ENCODE data around the gene ITGBL1. TPM values are rescaled to one million over a fixed set of nuclear protein-coding genes. Genes with fewer than 3 reads are reported as not detected.

The ITGBL1 gene
- total RNA-seq, 4 donors from 2014 or later = 26.4 to 81.4 (median 76.1) TPM

DNA sequence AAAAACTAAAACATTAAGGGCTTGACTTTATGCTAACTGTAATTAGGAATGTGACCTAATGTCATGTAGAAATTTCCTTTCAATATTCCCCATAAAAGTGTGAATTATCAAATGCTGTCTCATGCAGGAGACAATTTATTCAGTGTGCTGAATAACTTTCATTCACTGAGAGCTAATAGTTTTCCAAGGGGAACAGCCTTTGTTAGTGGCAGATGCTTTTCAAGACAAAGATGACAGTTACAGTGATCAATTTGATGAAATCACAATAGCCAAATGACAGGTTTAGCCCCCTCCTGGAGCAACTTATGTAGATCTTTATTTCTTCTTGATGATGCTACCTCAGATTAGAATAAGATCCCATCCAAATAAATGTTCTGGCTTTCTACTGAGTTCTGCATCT is 275.5 kb downstream of the ITGBL1 start:
- Histone ChIP-seq H3K36me3 (no peaks in the 10 kb centered on the region), H3K27ac (no peak overlapping the region), H3K4me3 (no peak overlapping the region), H3K4me1 (no peaks in the 10 kb centered on the region), H3K9me3 (no peaks in the 10 kb centered on the region), H3K27me3 (no peaks in the 10 kb centered on the region)
- DNase-seq (ENCODE audit: low spot score in 2 of 2) = no peak
- TF ChIP-seq EP300 (IDR thresholded peaks at IDR 0.05) = no peak
- TF ChIP-seq POLR2A (IDR thresholded peaks at IDR 0.05) = no peak
- no peak for TF ChIP-seq CTCF (IDR thresholded peaks at IDR 0.05)

GRCh38 chr13:101728615-101729014 is 276.1 kb downstream of the ITGBL1 start:
- Histone ChIP-seq H3K27me3 (no peaks in the 10 kb centered on the region), H3K36me3 (no peaks in the 10 kb centered on the region), H3K4me3 (no peak overlapping the region), H3K9me3 (no peaks in the 10 kb centered on the region), H3K4me1 (no peaks in the 10 kb centered on the region), H3K27ac (no peak overlapping the region)
- no peak for DNase-seq (ENCODE audit: low spot score in 2 of 2)
- TF ChIP-seq EP300 (IDR thresholded peaks at IDR 0.05) (no peak), POLR2A (IDR thresholded peaks at IDR 0.05) (no peak)
- 79% methylated on average over 3 of the region's 3 CpGs for WGBS, 2 donors

DNA sequence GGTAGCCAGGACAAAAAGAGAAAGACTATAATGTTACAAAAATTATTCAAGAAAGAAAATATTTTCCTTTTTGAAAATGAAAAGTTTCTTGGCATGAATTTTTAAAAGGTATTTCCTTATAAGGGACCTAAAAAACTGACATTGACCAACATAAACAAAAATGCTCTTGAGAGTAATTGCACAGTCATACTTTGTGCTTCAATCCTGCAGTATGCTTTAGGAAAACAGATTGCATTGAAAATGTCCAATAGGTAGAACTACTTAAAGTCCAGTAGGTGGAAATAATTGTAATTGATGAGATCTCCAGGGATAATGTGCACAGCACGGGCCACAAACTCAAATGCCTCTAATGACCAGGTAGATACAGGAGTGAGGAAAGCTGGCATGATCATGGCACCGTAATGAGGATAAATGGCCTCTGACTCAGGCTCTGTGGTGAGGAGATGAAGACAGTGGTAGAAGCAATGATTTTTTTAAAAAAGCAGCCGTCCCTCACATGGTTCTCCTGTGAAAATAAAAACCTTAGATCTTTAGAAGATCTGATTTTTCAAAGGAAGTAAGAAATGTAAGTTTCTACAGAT is 278.0 kb downstream of the ITGBL1 start:
- TF ChIP-seq POLR2A (IDR thresholded peaks at IDR 0.05) (no peak), CTCF (IDR thresholded peaks at IDR 0.05) (no peak), EP300 (IDR thresholded peaks at IDR 0.05) (no peak)
- H3K27ac ChIP-seq = no peak overlapping the region
- DNase-seq (ENCODE audit: low spot score in 2 of 2) = no peak
- no peak overlapping the region for H3K4me3 ChIP-seq
- no peaks in the 10 kb centered on the region for H3K4me1 ChIP-seq
- WGBS, 2 donors = 84 to 85% methylated on average over 3 of the region's 3 CpGs
- no peaks in the 10 kb centered on the region for H3K27me3 ChIP-seq
- H3K9me3 ChIP-seq = no peaks in the 10 kb centered on the region
- no peaks in the 10 kb centered on the region for H3K36me3 ChIP-seq

- WGBS, 2 donors = 63 to 65% methylated on average over 3 of the region's 3 CpGs
- H3K9me3 ChIP-seq = no peaks in the 10 kb centered on the region
Observed at GRCh38 chr13:101736566-101736965, 284.1 kb downstream of the ITGBL1 start.

DNA sequence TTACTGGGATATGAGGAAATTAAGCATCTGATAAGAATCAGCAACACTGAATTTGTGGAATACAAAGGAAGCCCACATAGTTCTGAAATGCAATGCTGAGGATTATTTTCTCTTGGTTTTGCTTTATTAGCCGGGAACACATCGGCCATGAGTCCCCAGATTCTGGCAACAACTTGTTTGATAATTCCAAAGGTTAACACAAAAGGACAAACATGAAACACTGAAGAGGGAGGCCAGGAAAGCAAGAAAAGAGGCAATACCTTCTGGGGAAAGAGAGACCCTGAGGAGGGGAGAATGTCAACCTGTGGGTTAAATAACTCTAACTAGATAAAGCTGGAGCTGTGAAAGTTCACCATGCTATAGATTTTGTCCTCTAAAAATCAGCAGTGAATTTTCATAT is 285.9 kb downstream of the ITGBL1 start:
- Histone ChIP-seq H3K9me3 (no peaks in the 10 kb centered on the region), H3K27me3 (no peaks in the 10 kb centered on the region), H3K4me3 (no peak overlapping the region), H3K27ac (no peak overlapping the region), H3K4me1 (no peaks in the 10 kb centered on the region), H3K36me3 (no peaks in the 10 kb centered on the region)
- TF ChIP-seq EP300 (IDR thresholded peaks at IDR 0.05) (no peak), POLR2A (IDR thresholded peaks at IDR 0.05) (no peak), CTCF (IDR thresholded peaks at IDR 0.05) (no peak)
- DNase-seq (ENCODE audit: low spot score in 2 of 2) = no peak
- 58 to 59% methylated on average over 2 of the region's 2 CpGs for WGBS, 2 donors

More at GRCh38 chr13:101736566-101736965, 284.1 kb downstream of the ITGBL1 start:
- H3K36me3 ChIP-seq = no peaks in the 10 kb centered on the region
- TF ChIP-seq CTCF (IDR thresholded peaks at IDR 0.05) = no peak
- TF ChIP-seq EP300 (IDR thresholded peaks at IDR 0.05) = no peak
- no peak for TF ChIP-seq POLR2A (IDR thresholded peaks at IDR 0.05)
- H3K27me3 ChIP-seq = no peaks in the 10 kb centered on the region
- no peak overlapping the region for H3K4me3 ChIP-seq
- H3K4me1 ChIP-seq = no peaks in the 10 kb centered on the region
- no peak for DNase-seq (ENCODE audit: low spot score in 2 of 2)
- no peak overlapping the region for H3K27ac ChIP-seq

All from tibial nerve (tissue), 4 donors.